Mesodermal cell (in vitro differentiated cells): ENCODE results near the gene BNIP3.
"Not testable (repeated sequence)": the region's sequence is repeated elsewhere in the genome, so short reads cannot be mapped to it uniquely, and the experiment has no call there.

ENCODE experiments used
- H3K27ac ChIP-seq: 2 replicates; pipeline ENCODE4 v1.7.0; 2013; ENCODE audit warnings: mild to moderate bottlenecking, low read depth, low read length, moderate library complexity; ENCODE audit not compliant: severe bottlenecking
- H3K36me3 ChIP-seq: 2 replicates; pipeline ENCODE4 v1.7.1; 2013; ENCODE audit warnings: mild to moderate bottlenecking, low read length, moderate library complexity; ENCODE audit not compliant: control insufficient read depth, insufficient read depth
- H3K4me1 ChIP-seq: one replicate; pipeline ENCODE4 v1.7.1; 2013; ENCODE audit warnings: mild to moderate bottlenecking, low read length; ENCODE audit not compliant: insufficient read depth, control insufficient read depth, poor library complexity, severe bottlenecking
- H3K4me3 ChIP-seq: 2 replicates; pipeline ENCODE4 v1.7.0; 2013; ENCODE audit warnings: low read length, control low read depth, mild to moderate bottlenecking; ENCODE audit not compliant: insufficient read depth, poor library complexity, severe bottlenecking; ENCODE audit errors: extremely low read depth
- H3K9me3 ChIP-seq: 2 replicates; pipeline ENCODE4 v1.7.1; 2013; ENCODE audit warnings: mild to moderate bottlenecking, low read length, moderate library complexity; ENCODE audit not compliant: control insufficient read depth
- WGBS, 2 experiments: methylation state at CpG; one replicate each; pipeline ENCODE4 v1.1.5; 2013; ENCODE audit warnings: missing lambda C conversion rate in 2 of 2; ENCODE audit not compliant: insufficient coverage in 2 of 2; 5-methylcytosine and 5-hydroxymethylcytosine counted together

BNIP3 gene

GRCh38 chr10:131919461-131919860 lies 62.3 kb downstream of the BNIP3 start:
- WGBS, 2 experiments = 96 to 98% methylated on average over 14 of the region's 14 CpGs
- H3K9me3 ChIP-seq, H3K4me1 ChIP-seq, H3K4me3 ChIP-seq, H3K27ac ChIP-seq: not testable (repeated sequence)
- H3K36me3 ChIP-seq = peaks cover 17% of the 10 kb centered on the region
